Smooth muscle cell (in vitro differentiated cells): ENCODE data around the gene ANAPC4. TPM values are rescaled to one million over a fixed set of nuclear protein-coding genes. Genes with fewer than 3 reads are reported as not detected.

ENCODE experiments used
- DNase-seq: peaks from one replicate; lab custom pipeline; 2025; ENCODE audit not compliant: unreplicated experiment; lab: John Stamatoyannopoulos, UW
- H2AFZ ChIP-seq: fragments of 200-600 bp; sonication (generic); 2 replicates; pipeline ENCODE4 v1.6.0; 2016; ENCODE audit warnings: antibody characterized with exemption, low read depth, mild to moderate bottlenecking
- H3F3A ChIP-seq: fragments of 200-600 bp; sonication (generic); 2 replicates; pipeline ENCODE4 v1.6.0; 2017; ENCODE audit warnings: antibody characterized with exemption, low read depth
- H3K27ac ChIP-seq: fragments of 200-600 bp; sonication (generic); 2 replicates; pipeline ENCODE4 v1.5.1; 2016; ENCODE audit warnings: low read depth, mild to moderate bottlenecking
- H3K27me3 ChIP-seq: fragments of 200-600 bp; sonication (generic); 2 replicates; pipeline ENCODE4 v1.6.1; 2016; ENCODE audit warnings: low read depth, mild to moderate bottlenecking
- H3K36me3 ChIP-seq: fragments of 200-600 bp; sonication (generic); 2 replicates; pipeline ENCODE4 v1.5.1; 2016; ENCODE audit warnings: low read depth
- H3K4me1 ChIP-seq: fragments of 200-600 bp; sonication (generic); 2 replicates; pipeline ENCODE4 v1.5.1; 2016; ENCODE audit warnings: low read depth
- H3K4me2 ChIP-seq: fragments of 200-600 bp; sonication (generic); 2 replicates; pipeline ENCODE4 v1.6.0; 2016; ENCODE audit warnings: mild to moderate bottlenecking
- H3K4me3 ChIP-seq: fragments of 200-600 bp; sonication (generic); 2 replicates; pipeline ENCODE4 v1.5.1; 2016; ENCODE audit warnings: mild to moderate bottlenecking
- H3K79me2 ChIP-seq: fragments of 200-600 bp; sonication (generic); 2 replicates; pipeline ENCODE4 v1.6.0; 2016; ENCODE audit warnings: low read depth, mild to moderate bottlenecking
- H3K9ac ChIP-seq: fragments of 200-600 bp; sonication (generic); 2 replicates; pipeline ENCODE4 v1.6.0; 2016; ENCODE audit warnings: low read depth
- H3K9me3 ChIP-seq: fragments of 200-600 bp; sonication (generic); replicated peaks from 2 replicates; pipeline ENCODE4 v1.5.1; 2016; ENCODE audit warnings: low read depth
- H4K20me1 ChIP-seq: fragments of 200-600 bp; sonication (generic); 2 replicates; pipeline ENCODE4 v1.6.0; 2016; ENCODE audit warnings: low read depth
- CTCF ChIP-seq: fragments of 200-600 bp; sonication (generic); IDR thresholded peaks from 2 replicates; pipeline ENCODE4 v1.5.1; 2017; ENCODE audit warnings: borderline replicate concordance, mild to moderate bottlenecking, antibody characterized with exemption; ENCODE audit not compliant: insufficient read depth, poor library complexity, severe bottlenecking
- WGBS: methylation state at CpG from one replicate; pipeline ENCODE4 v1.1.7; 2016; ENCODE audit warnings: low lambda C conversion rate; 5-methylcytosine and 5-hydroxymethylcytosine counted together
- polyA plus RNA-seq: library from polyadenylated mRNA; unstranded; fragments of >200 nt; fragmentation: Nextera tagmentation; extraction: Ambion mirVana; gene quantifications from 2 replicates; pipeline ENCODE4 v1.2.1, GENCODE V29; 2016
- total RNA-seq: library from RNA; depleted of rRNA; stranded (reverse); fragments of >200 nt; gene quantifications from 2 replicates; pipeline ENCODE4 v1.2.3, GENCODE V29; 2014

The ANAPC4 gene
- total and polyA plus RNA-seq, 2 experiments from 2014 or later, result 12.4 to 26.0 TPM

GRCh38 chr4:25383647-25384046, 6.6 kb downstream of the ANAPC4 start:
- Histone ChIP-seq H3K36me3 (peaks cover 5% of the 10 kb centered on the region), H3K4me2 (no peak overlapping the region), H3K9ac (no peak overlapping the region), H3K4me1 (no peaks in the 10 kb centered on the region), H4K20me1 (no peaks in the 10 kb centered on the region), H3K27me3 (no peaks in the 10 kb centered on the region), H3K9me3 (no peaks in the 10 kb centered on the region), H2AFZ (no peak overlapping the region), H3K4me3 (no peak overlapping the region), H3F3A (no peaks in the 10 kb centered on the region), H3K79me2 (peaks cover 7% of the 10 kb centered on the region), H3K27ac (no peak overlapping the region)
- 72% methylated on average over 2 of the region's 2 CpGs for WGBS
- DNase-seq, result no peak
- no peak for TF ChIP-seq CTCF

- H3K27ac ChIP-seq, result no peak overlapping the region
- H3K9me3 ChIP-seq, result no peaks in the 10 kb centered on the region
- no peaks in the 10 kb centered on the region for H4K20me1 ChIP-seq
- peaks cover 12% of the 10 kb centered on the region for H3K36me3 ChIP-seq
- H3K4me2 ChIP-seq, result no peak overlapping the region
- no peaks in the 10 kb centered on the region for H3K27me3 ChIP-seq
- no peak overlapping the region for H3K9ac ChIP-seq
- DNase-seq, result no peak
- H3K79me2 ChIP-seq, result no peaks in the 10 kb centered on the region
- H3F3A ChIP-seq, result no peaks in the 10 kb centered on the region
- H3K4me1 ChIP-seq, result no peaks in the 10 kb centered on the region
- no peak for TF ChIP-seq CTCF
- 96% methylated on average over 2 of the region's 2 CpGs for WGBS
- H2AFZ ChIP-seq, result no peak overlapping the region
- no peak overlapping the region for H3K4me3 ChIP-seq
These were observed 9.9 kb downstream of the ANAPC4 start for GRCh38 chr4:25386926-25387325.

- no peaks in the 10 kb centered on the region for H4K20me1 ChIP-seq
- H3K4me1 ChIP-seq, result no peaks in the 10 kb centered on the region
- WGBS, result 97% methylated on average over 3 of the region's 3 CpGs
- no peak for TF ChIP-seq CTCF
- H3K9ac ChIP-seq, result no peak overlapping the region
- no peak overlapping the region for H3K27ac ChIP-seq
- peaks cover 45% of the 10 kb centered on the region for H3K36me3 ChIP-seq
- peaks cover 12% of the 10 kb centered on the region for H3K9me3 ChIP-seq
- no peaks in the 10 kb centered on the region for H3K79me2 ChIP-seq
- no peak for DNase-seq
- H2AFZ ChIP-seq, result no peak overlapping the region
- no peaks in the 10 kb centered on the region for H3K27me3 ChIP-seq
- no peaks in the 10 kb centered on the region for H3F3A ChIP-seq
- H3K4me3 ChIP-seq, result no peak overlapping the region
- no peak overlapping the region for H3K4me2 ChIP-seq
These were observed 20.2 kb downstream of the ANAPC4 start for GRCh38 chr4:25397305-25397704.

- H4K20me1 ChIP-seq, result no peaks in the 10 kb centered on the region
- no peaks in the 10 kb centered on the region for H3F3A ChIP-seq
- H3K27me3 ChIP-seq, result no peaks in the 10 kb centered on the region
- no peak overlapping the region for H3K27ac ChIP-seq
- no peaks in the 10 kb centered on the region for H3K4me1 ChIP-seq
- WGBS, result 97% methylated on average over 4 of the region's 4 CpGs
- no peak overlapping the region for H2AFZ ChIP-seq
- no peaks in the 10 kb centered on the region for H3K79me2 ChIP-seq
- TF ChIP-seq CTCF, result no peak
- no peak overlapping the region for H3K4me2 ChIP-seq
- H3K4me3 ChIP-seq, result no peak overlapping the region
- peaks cover 38% of the 10 kb centered on the region for H3K36me3 ChIP-seq
- DNase-seq, result no peak
- no peak overlapping the region for H3K9ac ChIP-seq
- H3K9me3 ChIP-seq, result peaks cover 12% of the 10 kb centered on the region
These were observed 22.4 kb downstream of the ANAPC4 start for GRCh38 chr4:25399510-25399909.
